H1 (cell line): Measurements from ENCODE around the gene LIFR.

ENCODE experiments used
- CEBPB ChIP-seq: IDR thresholded peaks from 2 replicates; pipeline ENCODE4 v1.6.1; 2012; ENCODE audit warnings: low read depth, low read length
- CREB1 ChIP-seq: IDR thresholded peaks from 2 replicates; pipeline ENCODE4 v1.6.1; 2012; ENCODE audit warnings: inconsistent platforms
- EZH2 ChIP-seq: fragments of 200-600 bp; sonication (generic); IDR thresholded peaks from 2 replicates; pipeline ENCODE4 v1.7.1; 2012; ENCODE audit warnings: low read depth, mild to moderate bottlenecking, moderate library complexity, low read length, inconsistent platforms; ENCODE audit not compliant: severe bottlenecking
- FOSL1 ChIP-seq: IDR thresholded peaks from 2 replicates; pipeline ENCODE4 v1.6.1; 2011; ENCODE audit warnings: mild to moderate bottlenecking, low read depth, low read length, moderate library complexity; ENCODE audit not compliant: insufficient read depth
- HDAC2 ChIP-seq, 2 experiments: fragments of 300-600 bp in 1 of 2; sonication (generic) in 1 of 2; IDR thresholded peaks; 2 replicates each; pipeline ENCODE4 v1.6.1; 2011 to 2012; ENCODE audit warnings: low read depth in 2 of 2, low read length in 2 of 2, mild to moderate bottlenecking in 2 of 2, moderate library complexity in 2 of 2, borderline replicate concordance in 1 of 2, inconsistent platforms in 1 of 2
- SP1 ChIP-seq: IDR thresholded peaks from 2 replicates; pipeline ENCODE4 v1.6.1; 2011; ENCODE audit warnings: low read depth, low read length
- TF ChIP-seq, protein P1 (sequence below), 3 experiments: IDR thresholded peaks; 1 replicate in 2 of 3; 2 replicates in 1 of 3; pipeline versions ENCODE4 v1.5.1 to v1.6.1; 2011; ENCODE audit warnings: low read length in 3 of 3, mild to moderate bottlenecking in 3 of 3, inconsistent platforms in 2 of 3, low read depth in 1 of 3, moderate library complexity in 1 of 3; ENCODE audit not compliant: insufficient read depth in 1 of 3; ENCODE audit errors: control extremely low read depth in 1 of 3

- TF ChIP-seq, protein P1, sequence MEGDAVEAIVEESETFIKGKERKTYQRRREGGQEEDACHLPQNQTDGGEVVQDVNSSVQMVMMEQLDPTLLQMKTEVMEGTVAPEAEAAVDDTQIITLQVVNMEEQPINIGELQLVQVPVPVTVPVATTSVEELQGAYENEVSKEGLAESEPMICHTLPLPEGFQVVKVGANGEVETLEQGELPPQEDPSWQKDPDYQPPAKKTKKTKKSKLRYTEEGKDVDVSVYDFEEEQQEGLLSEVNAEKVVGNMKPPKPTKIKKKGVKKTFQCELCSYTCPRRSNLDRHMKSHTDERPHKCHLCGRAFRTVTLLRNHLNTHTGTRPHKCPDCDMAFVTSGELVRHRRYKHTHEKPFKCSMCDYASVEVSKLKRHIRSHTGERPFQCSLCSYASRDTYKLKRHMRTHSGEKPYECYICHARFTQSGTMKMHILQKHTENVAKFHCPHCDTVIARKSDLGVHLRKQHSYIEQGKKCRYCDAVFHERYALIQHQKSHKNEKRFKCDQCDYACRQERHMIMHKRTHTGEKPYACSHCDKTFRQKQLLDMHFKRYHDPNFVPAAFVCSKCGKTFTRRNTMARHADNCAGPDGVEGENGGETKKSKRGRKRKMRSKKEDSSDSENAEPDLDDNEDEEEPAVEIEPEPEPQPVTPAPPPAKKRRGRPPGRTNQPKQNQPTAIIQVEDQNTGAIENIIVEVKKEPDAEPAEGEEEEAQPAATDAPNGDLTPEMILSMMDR (IDR thresholded peaks at IDR 0.05; ENCODE audit: control extremely low read depth in 1 of 3, insufficient read depth in 1 of 3, low read depth in 1 of 3, low read length in 3 of 3): no peak
- TF ChIP-seq CREB1 (no peak), SP1 (no peak), CEBPB (no peak), EZH2 (no peak), FOSL1 (no peak), HDAC2 (IDR thresholded peaks at IDR 0.05; ENCODE audit: borderline replicate concordance in 1 of 2, low read depth in 2 of 2, low read length in 2 of 2) (no peak)
Observed at GRCh38 chr5:38524022-38524421, 32.4 kb downstream of the LIFR start.
